ENCODE results near the gene PTPRM.

The PTPRM gene

DNA sequence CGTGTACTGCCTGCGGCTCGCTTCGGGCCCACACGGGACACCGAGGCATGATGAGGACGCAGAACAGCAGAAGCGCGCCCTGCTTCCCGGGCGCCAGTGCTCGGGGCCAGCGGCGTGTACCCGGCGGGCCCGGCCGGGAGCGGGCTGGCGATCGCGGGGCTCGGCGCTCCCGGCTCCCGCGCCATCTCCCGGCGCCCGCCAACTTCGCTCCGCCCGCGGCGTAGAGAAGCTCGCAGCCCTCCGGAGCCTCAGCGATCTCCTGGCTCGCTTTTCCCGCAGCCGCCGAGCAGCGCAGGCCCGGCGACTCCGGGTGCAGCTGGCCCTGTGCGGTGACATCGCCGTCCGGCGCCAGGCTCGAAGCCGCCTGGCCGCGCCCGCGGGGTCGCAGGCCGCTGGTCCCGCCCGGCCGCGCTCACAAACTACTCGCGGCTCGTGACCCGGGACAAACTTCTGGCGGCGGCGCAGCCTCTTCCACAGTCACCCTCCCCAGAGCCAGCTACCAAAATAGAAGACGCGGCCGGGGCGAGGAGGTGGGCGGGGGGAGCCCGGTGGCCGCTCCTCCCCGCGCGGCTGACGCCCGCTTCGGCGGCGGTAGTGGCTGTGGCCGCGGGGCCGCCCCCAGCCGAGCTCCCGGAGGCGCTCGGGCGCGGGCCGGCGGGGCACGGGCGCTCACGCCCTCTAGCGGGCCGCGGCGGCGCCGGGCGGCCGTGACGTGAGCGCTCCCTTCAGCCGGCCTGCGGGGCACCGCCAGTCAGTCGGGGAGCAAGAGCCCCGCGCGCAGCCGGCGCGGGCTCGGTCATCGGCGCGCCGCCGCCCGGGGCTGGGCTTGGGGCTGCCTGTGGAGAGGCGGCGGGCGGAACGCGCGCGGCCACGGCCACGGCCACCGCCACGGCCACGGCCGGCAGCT lies at the start of gene PTPRM:
Gene PTPRM (plus strand): TSS at position 750 of the 907 bp plus-strand sequence. CDS start 503 bp downstream, outside the sequence.
- in situ Hi-C loops (cut with HindIII; ENCODE audit: low sequenced_read_pairs): no loop called here
- H3K4me3 ChIP-seq (ENCODE audit: low read depth, low read length): peak within 1 kb of the TSS; percentile 84
- DNase-seq (ENCODE audit: low read depth, low spot score): peak; percentile 78
- TF ChIP-seq, protein P1, sequence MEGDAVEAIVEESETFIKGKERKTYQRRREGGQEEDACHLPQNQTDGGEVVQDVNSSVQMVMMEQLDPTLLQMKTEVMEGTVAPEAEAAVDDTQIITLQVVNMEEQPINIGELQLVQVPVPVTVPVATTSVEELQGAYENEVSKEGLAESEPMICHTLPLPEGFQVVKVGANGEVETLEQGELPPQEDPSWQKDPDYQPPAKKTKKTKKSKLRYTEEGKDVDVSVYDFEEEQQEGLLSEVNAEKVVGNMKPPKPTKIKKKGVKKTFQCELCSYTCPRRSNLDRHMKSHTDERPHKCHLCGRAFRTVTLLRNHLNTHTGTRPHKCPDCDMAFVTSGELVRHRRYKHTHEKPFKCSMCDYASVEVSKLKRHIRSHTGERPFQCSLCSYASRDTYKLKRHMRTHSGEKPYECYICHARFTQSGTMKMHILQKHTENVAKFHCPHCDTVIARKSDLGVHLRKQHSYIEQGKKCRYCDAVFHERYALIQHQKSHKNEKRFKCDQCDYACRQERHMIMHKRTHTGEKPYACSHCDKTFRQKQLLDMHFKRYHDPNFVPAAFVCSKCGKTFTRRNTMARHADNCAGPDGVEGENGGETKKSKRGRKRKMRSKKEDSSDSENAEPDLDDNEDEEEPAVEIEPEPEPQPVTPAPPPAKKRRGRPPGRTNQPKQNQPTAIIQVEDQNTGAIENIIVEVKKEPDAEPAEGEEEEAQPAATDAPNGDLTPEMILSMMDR (IDR thresholded peaks at IDR 0.05; ENCODE audit: low read depth, low read length): peak; percentile 21

DNA sequence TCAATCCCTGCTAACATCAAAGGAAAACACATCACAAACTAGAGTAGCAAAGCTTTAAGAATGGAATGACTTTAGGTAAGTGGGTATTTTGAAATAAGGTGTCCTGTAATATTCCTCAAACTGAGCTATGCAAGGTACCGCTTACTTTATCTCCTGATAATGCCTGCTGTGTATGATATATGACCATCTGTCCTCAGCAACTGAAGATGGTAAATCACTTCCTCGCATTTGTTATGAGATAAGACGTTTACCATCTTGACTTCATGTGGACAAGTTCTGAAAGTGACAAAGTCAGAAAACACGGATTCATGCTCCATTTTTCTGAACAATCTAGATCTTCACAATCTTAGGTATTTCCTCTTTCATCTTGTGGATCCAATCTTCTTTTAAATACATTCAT lies 49.3 kb upstream of the PTPRM start:
- H3K4me3 ChIP-seq (ENCODE audit: low read depth, low read length): no peak overlapping the region
- no peak for DNase-seq (ENCODE audit: low read depth, low spot score)
- in situ Hi-C loops (cut with HindIII; ENCODE audit: low sequenced_read_pairs): no loop called here
- TF ChIP-seq, protein P1 (IDR thresholded peaks at IDR 0.05; ENCODE audit: low read depth, low read length): no peak

DNA sequence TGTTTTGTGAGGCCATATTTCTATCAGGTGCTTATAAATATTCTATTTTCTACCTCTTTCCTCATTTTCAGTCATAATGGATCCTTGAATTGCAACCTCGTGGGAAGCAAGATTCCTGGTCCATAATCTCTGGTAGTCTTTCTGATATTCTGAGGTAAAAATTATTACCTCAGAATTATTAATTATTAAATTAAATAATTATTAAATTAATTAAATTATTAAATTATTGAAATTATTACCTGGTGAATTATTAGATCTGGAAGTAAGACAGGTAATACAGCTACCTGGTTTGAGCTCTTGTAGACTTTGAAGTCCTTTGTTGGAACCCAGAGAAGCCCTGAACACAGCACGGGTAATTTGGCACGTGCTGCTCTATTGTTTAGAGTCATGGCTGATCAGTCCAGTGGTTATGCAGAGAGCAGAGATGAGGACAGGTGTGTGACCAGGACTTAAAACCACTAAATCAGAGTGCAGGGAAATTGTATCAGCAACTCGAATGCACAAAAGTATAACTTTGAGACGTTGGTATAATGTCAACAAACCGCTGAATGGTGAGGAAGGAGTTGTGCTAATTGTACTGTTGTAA lies 46.8 kb upstream of the PTPRM start:
- H3K4me3 ChIP-seq (ENCODE audit: low read depth, low read length): no peak overlapping the region
- in situ Hi-C loops (cut with HindIII; ENCODE audit: low sequenced_read_pairs): no loop called here
- no peak for DNase-seq (ENCODE audit: low read depth, low spot score)
- TF ChIP-seq, protein P1 (IDR thresholded peaks at IDR 0.05; ENCODE audit: low read depth, low read length): no peak

DNA sequence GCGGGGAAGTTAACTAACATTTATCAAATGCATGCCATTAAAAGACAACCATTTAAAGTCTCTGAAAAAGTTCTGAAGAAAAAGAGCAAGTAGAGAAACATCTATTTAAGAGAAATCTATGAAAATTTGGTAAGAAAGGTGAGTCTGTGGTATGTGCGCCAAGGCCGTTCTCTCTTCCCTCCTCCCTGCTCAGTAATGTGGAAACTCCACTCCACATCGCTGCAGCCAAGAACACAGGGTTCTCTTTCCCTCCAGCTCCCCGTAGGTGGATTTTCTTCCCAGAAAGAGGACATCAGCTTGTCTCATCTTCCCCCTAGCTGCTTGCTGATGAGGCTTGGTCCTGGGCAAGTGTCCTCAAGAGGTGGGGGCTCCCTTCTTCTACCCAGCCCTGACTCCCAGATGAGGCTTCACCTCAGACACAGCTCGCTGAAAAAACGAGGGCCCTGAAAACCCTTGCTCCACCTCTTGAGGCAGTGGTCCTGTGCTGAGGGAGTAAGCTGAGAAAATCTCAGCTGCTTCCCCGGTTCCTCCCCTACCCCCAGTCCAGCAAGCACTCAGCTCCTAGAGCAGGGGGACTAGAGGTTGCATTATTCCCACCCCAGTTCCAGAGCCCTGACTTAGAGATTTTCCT lies 45.8 kb upstream of the PTPRM start:
- in situ Hi-C loops (cut with HindIII; ENCODE audit: low sequenced_read_pairs): no loop called here
- H3K4me3 ChIP-seq (ENCODE audit: low read depth, low read length): no peak overlapping the region
- TF ChIP-seq, protein P1 (IDR thresholded peaks at IDR 0.05; ENCODE audit: low read depth, low read length): no peak
- DNase-seq (ENCODE audit: low read depth, low spot score): no peak

DNA sequence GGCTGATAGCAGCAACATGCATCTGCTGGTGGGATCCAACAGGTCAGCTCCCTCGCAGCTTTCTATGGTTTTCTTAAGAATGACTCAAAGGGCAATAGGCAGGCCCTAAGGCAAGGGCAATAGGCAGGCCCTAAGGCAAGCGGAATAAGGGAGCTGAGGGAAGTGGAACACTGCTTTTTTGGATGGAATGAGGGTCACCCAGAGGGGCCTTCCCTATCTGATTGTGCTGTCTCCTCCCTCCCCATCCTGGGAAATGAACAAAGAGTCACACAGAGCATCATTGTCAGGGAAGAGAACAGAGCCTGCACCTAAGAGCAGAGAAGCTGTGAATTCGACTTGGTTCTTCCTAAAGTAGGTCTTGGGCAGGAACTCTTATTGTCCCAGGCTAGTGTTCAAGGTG lies 43.3 kb upstream of the PTPRM start:
- DNase-seq (ENCODE audit: low read depth, low spot score): no peak
- TF ChIP-seq, protein P1 (IDR thresholded peaks at IDR 0.05; ENCODE audit: low read depth, low read length): no peak
- in situ Hi-C loops (cut with HindIII; ENCODE audit: low sequenced_read_pairs): no loop called here
- no peak overlapping the region for H3K4me3 ChIP-seq (ENCODE audit: low read depth, low read length)

DNA sequence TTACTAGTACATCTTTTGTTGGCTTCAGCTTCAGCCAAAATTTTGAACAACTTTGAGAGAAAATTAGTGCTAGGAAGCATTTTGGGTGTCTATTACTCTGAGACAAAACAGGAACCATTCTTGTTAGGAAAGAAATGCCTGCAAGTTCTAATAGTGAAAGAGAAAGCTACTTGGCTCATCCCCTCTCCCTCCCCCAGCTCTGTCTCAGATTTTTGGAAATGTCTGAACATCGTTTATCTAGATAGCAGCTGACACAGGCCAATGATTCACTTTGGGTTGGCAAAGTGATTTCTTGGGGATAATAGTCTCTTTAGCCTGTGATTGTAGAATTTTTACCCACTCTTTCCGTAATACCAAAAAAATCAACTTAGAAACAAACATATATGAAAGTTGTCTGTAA lies 42.3 kb upstream of the PTPRM start:
- TF ChIP-seq, protein P1 (IDR thresholded peaks at IDR 0.05; ENCODE audit: low read depth, low read length): no peak
- in situ Hi-C loops (cut with HindIII; ENCODE audit: low sequenced_read_pairs): no loop called here
- no peak for DNase-seq (ENCODE audit: low read depth, low spot score)
- no peak overlapping the region for H3K4me3 ChIP-seq (ENCODE audit: low read depth, low read length)
